LNCaP clone FGC (cell line): Measurements from ENCODE around the gene RFX1.

Experiments
- DNase-seq: peaks from one replicate; pipeline ENCODE4 v3.0.0-alpha.2; 2011; ENCODE audit warnings: low read depth
- H3K4me3 ChIP-seq: 2 replicates; pipeline ENCODE4 v1.5.1; 2011; ENCODE audit warnings: mild to moderate bottlenecking, low read depth, low read length, control low read depth
- TF ChIP-seq, protein P1 (sequence below): IDR thresholded peaks from 2 replicates; pipeline ENCODE4 v1.5.1; 2012; ENCODE audit warnings: mild to moderate bottlenecking; ENCODE audit not compliant: control insufficient read depth, insufficient read depth; ENCODE audit errors: extremely low read depth

Gene RFX1

DNA sequence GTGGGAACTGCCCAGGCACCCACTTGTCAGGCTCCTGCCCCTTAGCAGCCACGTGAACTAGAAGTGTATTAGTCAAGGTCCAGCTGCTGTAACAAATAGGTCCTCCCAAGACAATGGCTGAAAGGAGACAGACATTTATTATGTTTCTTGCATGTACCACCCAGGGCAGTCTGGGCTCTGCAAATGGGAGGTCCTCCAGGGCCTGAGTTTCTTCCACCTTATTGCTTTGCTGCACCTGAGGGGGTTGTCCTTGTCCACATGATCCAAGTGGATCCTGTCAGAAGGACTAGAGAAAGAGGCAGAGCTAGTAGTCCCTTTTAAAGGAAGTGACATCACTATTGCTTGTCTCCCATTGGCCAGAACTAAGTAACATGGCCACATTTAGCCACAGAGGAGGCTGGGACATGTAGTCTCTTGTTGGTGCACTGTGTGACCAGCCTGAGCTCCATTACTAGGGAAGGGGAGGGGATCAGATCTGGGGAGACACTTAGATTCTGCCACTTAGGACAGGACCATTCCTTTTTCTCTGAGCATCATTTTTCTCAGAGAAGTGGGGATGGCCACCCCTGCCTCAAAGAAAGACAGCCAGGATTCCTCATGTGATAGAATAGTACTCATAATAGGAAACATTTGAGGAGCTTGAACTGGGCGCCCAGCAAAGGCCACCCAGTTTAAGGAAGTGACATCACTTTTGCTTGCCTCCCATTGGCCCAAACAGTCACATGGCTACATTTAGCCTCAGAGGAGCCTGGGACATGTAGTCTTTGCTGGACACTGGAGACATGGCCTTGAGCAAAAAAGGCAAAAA, 85.0 kb downstream of the RFX1 start:
- DNase-seq: no peak
- TF ChIP-seq, protein P1, sequence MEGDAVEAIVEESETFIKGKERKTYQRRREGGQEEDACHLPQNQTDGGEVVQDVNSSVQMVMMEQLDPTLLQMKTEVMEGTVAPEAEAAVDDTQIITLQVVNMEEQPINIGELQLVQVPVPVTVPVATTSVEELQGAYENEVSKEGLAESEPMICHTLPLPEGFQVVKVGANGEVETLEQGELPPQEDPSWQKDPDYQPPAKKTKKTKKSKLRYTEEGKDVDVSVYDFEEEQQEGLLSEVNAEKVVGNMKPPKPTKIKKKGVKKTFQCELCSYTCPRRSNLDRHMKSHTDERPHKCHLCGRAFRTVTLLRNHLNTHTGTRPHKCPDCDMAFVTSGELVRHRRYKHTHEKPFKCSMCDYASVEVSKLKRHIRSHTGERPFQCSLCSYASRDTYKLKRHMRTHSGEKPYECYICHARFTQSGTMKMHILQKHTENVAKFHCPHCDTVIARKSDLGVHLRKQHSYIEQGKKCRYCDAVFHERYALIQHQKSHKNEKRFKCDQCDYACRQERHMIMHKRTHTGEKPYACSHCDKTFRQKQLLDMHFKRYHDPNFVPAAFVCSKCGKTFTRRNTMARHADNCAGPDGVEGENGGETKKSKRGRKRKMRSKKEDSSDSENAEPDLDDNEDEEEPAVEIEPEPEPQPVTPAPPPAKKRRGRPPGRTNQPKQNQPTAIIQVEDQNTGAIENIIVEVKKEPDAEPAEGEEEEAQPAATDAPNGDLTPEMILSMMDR: no peak
- no peak overlapping the region for H3K4me3 ChIP-seq

DNA sequence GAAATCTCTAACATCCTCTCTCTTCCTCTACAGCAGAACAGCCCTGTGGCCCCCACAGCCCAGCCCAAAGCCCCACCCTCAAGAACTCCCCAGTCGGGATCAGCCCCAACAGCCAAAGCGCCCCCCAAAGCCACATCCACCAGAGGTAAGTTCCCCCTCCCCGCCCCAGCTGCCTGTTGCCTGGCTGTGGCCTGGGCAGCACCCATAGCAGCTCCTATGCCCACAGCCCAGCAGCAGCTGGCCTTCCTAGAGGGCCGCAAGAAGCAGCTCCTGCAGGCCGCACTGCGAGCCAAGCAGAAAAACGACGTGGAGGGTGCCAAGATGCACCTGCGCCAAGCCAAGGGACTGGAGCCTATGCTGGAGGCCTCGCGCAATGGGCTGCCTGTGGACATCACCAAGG, 85.6 kb downstream of the RFX1 start:
- TF ChIP-seq, protein P1: no peak
- H3K4me3 ChIP-seq: no peak overlapping the region
- no peak for DNase-seq

DNA sequence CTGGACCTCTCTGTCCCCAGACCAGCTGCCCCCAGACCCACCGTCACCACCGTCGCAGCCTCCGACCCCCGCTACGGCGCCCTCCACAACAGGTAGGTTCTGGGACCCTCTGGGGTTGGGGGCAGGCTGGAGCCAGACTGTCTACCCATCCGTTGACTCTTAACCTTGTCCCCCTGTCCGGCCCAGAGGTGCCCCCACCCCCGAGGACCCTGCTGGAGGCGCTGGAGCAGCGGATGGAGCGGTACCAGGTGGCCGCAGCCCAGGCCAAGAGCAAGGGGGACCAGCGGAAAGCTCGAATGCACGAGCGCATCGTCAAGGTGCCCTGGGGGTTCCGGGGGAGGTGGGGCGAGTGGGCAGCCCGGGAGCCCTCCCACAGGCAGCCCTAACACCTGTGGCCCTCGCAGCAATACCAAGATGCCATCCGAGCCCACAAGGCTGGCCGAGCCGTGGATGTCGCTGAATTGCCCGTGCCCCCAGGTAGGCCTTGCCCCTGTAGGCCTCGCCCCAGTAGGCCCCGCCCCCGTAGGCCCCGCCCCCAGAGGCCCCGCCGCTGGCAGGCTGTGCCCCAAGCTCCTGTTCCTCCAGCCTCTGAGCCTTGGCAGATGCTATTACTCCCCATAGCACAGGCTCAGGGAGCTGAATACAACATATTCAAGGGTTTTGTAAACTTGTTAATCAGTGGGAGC, 87.3 kb downstream of the RFX1 start:
- no peak for DNase-seq
- H3K4me3 ChIP-seq: no peak overlapping the region
- TF ChIP-seq, protein P1: no peak

DNA sequence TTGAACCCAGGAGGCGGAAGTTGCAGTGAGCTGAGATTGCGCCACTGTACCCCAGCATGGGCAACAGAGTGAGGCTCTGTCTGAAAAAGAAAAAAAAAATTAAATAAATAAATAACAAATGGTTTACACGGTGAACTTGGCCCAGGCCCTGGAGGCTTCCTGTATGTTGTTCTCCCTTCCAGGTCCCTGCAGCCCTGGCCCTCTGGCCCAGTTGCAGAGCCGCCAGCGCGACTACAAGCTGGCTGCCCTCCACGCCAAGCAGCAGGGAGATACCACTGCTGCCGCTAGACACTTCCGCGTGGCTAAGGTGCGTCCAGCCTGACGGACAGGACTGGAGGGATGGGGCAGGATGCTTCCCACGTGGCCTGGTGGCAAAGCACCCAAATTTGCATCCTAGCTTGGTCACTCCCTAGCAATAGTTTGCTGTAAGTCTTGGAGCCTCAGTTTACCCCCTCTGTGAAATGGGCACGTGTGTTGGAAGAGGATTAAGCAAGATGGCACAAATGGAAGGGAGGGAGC, 88.2 kb downstream of the RFX1 start:
- DNase-seq: no peak
- H3K4me3 ChIP-seq: no peak overlapping the region
- TF ChIP-seq, protein P1: no peak

DNA sequence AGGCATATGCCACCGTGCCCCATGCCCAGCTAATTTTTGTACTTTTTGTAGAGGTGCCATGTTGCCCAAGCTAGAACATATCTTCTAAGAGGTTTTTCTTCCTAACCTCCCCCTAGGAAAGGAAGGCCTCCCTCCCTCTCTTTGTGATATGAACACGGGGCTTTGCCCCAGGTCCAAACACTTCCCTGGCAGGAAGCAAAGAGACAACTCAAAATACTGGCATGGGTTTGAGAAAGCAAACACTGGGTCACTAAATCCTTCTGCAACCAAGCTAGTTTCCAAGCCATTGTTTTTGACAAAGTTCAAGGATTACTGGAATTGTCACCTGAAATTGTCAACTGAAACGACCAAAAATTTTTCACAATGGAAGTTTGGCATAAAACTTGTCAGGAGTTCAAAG, 91.3 kb downstream of the RFX1 start:
- TF ChIP-seq, protein P1: no peak
- DNase-seq: no peak
- H3K4me3 ChIP-seq: no peak overlapping the region

DNA sequence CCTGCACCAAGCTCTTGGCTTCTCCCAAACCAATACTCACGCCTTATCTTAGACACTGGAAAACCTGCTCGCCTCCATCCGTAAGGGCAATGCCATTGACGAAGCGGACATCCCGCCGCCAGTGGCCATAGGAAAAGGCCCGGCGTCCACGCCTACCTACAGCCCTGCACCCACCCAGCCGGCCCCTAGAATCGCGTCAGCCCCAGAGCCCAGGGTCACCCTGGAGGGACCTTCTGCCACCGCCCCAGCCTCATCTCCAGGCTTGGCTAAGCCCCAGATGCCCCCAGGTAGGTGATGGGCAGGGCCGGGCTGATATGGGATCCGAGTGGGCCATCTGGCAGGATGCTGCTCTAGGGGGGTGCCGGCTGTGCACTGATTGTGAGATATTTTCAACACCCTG, 92.8 kb downstream of the RFX1 start:
- TF ChIP-seq, protein P1: no peak
- no peak for DNase-seq
- no peak overlapping the region for H3K4me3 ChIP-seq
